ENCODE results near the gene NTSR2.

- TF ChIP-seq, protein P1, sequence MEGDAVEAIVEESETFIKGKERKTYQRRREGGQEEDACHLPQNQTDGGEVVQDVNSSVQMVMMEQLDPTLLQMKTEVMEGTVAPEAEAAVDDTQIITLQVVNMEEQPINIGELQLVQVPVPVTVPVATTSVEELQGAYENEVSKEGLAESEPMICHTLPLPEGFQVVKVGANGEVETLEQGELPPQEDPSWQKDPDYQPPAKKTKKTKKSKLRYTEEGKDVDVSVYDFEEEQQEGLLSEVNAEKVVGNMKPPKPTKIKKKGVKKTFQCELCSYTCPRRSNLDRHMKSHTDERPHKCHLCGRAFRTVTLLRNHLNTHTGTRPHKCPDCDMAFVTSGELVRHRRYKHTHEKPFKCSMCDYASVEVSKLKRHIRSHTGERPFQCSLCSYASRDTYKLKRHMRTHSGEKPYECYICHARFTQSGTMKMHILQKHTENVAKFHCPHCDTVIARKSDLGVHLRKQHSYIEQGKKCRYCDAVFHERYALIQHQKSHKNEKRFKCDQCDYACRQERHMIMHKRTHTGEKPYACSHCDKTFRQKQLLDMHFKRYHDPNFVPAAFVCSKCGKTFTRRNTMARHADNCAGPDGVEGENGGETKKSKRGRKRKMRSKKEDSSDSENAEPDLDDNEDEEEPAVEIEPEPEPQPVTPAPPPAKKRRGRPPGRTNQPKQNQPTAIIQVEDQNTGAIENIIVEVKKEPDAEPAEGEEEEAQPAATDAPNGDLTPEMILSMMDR (IDR thresholded peaks at IDR 0.05; ENCODE audit: low read depth, low read length, poor library complexity, severe bottlenecking) = no peak
- TF ChIP-seq EZH2phosphoT487 (IDR thresholded peaks at IDR 0.05; ENCODE audit: borderline replicate concordance, low read length) = no peak
Measured at GRCh38 chr2:11676640-11677039, 6.6 kb upstream of the NTSR2 start.

All from DOHH2 (cell line).